ENCODE data around the gene PDGFB.

Gene PDGFB

DNA sequence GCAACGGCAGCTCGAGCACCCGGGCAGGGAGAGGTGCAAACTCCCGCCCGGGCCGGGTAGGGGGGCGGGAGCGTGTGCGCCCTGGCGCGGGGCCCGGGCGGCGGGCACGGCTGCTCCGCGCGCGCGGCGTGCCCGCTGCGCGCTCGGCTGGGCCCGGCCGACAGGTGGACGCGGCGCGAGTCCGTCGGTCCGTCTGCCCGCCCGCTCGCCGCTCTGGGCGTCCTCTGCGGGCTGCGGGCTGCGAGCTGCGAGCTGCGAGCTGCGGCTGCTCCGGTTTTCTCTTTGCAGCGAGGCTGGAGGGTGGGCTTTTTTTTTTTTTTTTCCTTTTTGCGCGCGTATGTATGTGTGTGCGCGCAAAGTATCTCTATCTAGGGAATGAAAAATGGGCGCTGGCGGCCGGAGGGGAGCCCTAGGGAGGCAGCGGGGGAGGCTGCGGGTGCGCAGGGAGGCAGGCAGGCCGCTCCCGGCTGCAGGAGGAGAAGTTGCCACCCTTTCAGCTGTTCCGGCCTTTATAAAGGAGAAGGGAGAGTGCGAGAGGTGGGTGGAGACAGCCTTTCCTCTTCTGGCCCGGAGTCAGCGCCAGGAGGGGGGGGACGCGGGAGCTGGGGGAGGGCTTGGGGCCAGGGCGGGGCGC, at the start of gene PDGFB:
Gene PDGFB (minus strand): TSS at position 487 of the 634 bp plus-strand sequence. CDS start 1,019 bp downstream, outside the sequence.
- DNase-seq (ENCODE audit: low read depth, low spot score), result no peak

DNA sequence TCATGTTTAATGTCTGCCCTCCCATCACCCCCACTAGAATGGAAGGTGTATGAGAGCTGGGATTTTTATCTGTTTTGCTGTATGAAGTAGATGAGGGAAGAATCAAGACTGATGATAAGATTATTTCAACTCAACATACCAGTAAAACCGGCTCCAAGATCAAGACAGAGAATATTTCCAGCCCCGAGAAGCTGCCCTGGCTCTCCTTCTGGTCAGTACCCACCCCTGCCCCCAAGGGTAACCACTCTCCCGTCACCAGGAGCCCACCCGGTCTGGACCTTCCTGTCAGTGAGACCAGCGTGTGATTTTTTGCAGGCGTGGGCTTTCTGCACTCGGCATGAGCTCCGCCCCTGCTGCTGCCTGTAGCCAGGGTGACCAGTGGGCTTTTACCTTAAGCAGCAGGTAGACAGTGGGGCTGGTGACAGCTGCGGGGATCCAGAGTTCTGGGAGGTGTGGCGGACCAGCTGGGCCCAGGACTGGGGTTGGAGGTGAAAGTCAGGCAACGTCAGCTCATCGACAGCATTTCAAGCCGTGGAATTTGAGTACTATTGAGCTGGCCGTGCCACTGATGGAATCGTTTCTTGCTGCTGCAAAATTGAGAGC, 49.1 kb upstream of the PDGFB start:
- DNase-seq (ENCODE audit: low read depth, low spot score), result no peak

DNA sequence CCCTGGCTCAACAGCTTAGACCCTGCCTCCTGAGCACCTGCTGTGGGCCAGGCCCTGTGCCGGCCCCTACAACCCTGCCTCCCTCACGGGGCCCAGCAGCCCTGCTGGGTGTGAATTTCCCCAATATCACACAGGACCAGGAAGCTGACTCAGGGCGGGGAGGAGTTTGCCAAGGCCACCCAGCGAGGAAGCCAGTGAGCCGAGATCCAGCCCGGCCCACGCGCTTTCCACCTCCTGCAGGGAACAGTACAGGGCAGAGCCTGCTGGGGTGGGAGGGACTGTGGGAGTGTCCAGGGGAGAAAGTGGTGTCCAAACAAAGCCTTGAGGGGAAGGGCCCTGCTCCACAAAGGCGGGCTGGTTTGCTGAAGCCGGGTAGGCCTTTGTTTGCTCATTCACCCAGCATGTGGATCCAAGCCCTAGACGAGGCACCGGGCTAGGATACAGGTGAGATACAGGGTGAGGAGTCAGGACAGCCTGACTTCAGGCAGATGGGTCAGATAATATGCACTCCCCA, 47.8 kb upstream of the PDGFB start:
- peak; percentile 70 for DNase-seq (ENCODE audit: low read depth, low spot score)

DNA sequence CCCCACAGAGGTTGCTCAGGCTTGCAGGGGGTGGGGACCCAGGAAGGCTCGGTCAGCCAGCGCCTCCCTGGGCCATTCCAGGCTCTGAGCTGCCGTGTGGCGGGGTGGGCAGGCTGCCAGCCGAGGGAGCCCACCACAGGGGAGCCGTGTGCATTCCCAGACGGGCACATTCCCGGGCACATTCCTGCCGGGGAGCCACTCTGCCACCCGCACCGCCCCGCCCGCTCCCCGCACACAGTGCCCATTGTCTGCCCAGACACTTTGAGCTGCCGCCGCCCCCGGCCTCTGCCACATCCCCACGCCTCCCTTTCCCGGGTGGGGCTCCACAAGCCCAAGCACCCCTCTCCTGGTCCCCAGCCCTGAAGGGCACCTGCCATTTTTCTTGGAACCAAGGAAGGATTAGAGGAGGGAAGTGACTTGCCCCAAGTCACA, 47.3 kb upstream of the PDGFB start:
- DNase-seq (ENCODE audit: low read depth, low spot score), result no peak

DNA sequence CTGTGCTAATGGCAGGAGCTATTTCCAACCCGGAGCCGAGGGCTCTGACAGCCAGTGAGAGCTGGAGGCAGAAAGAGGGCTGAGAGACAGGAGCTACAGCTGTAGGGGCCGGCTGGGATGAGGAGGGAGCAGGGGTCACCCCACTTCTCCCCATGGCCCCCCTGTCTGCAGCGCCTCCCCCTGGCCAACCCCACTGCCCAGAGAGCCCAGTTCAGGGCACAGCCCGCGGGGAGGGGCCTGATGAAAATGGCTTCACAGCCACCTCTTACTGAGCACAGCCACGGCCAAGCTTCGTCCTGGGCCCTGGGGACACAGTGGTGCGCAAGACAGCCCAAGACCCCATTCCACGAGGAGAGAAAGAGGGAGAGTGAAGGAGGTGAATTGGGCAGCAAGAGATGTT, 46.7 kb upstream of the PDGFB start:
- DNase-seq (ENCODE audit: low read depth, low spot score), result no peak

DNA sequence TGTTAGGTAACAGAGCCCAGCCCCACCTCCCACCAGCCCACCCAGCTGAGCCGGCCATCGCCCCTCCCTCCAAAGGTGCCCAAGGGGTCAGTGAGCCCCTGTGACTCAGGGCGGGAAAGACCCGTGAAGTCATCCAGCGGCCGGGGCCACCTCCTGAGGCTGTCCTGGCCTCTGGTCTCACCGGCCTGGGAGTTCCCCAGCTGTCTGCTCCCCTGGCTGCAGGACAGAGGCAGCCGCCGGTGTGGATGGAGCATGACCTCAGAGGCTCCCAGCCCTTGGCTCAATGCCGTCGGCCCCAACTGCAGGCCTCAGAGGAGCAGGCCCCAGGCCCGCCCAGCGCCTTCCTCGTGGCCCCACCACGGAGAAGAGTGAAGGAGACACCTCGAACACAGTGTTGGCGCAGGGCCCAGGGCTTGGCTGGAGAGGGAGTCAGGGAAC, 46.0 kb upstream of the PDGFB start:
- DNase-seq (ENCODE audit: low read depth, low spot score), result peak; percentile 59

DNA sequence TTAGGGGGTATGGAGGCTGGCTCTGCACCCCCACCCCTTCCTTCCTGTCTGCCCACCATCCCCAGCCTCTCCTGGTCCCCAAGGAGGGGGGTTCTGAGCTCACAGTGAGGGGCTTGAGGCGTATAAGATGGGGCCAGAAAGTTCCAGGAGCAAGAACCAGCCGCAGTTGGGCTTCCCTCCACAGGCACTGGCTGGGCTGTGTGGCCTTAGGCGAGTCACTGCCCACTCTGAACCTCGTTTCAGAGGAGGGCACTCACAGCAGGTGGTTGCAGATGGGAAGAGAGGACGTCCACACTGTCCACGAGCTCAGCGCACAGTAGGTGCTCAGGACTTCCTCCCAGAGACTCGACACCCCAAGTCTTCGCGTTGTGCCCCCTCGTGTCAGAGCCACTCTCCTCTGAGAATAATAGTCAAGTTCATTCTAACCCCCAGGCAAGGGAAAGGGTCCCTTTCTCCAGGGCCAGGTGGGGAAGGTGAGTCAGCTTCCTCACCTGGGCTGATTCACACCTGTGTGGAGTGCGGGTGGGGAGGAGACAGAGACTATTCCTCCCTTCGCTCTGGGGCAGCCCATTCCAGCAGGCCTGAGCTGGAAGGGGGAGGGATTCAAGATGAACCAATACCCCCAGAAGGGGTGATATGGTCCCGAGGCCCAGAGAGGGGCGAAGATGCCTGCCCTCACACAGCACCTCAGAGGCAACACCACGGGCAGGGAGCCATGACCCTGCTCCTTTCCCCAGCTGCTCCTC, 45.4 kb upstream of the PDGFB start:
- no peak for DNase-seq (ENCODE audit: low read depth, low spot score)

DNA sequence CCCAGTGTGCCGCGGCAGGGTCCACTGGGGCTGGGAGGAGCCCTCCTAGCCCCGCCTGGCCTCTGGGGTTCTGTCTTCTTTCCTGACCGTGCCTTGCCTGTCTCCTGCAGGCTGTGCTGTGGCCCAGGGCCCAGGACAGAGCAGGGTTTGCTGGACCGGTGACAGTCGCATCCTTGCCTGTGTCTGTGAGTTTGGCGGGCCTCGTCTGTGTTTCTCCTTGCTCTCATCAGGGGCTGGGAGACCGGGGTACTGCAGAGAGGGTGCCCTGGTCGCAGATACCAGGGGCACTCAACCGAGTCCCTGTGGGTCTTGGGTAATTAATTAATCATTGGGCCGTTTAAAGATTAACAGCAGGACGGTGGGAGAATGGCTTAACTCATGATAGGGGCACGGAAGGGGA, 44.8 kb upstream of the PDGFB start:
- DNase-seq (ENCODE audit: low read depth, low spot score), result no peak

DNA sequence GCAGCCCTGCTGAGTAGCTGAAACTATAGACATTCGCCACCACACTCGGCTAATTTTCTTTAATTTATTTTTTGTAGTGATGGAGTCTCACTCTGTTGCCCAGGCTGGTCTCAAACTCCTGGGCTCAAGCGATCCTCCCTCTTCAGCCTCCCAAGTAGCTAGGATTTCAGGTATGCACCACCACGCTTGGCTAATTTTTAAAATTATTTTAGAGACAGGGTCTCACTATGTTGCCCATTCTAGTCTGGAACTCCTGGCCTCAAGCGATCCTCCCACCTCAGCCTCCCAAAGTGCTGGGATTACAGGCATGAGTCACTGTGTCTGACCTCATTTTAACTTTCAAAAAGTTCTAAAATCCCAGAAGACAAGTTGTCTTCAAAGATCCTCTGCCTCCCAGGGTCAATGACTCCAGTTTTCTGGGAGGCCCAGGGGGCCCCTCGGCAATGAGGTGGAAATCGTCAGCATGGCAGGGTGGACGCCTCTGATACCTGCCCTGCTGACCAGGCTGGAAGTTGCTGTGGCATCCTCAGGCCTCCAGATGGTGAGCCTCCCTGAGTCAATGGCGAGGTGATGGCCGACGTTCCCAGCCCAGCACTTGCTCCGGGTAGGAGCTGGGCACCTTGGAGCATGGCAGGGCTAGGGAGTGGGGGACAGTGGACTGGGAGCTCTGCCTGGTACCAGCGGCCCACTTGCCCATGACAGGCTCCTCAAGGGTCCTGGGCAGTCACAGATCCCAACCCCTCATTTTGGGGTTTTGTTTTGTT, 43.5 kb upstream of the PDGFB start:
- DNase-seq (ENCODE audit: low read depth, low spot score), result no peak

DNA sequence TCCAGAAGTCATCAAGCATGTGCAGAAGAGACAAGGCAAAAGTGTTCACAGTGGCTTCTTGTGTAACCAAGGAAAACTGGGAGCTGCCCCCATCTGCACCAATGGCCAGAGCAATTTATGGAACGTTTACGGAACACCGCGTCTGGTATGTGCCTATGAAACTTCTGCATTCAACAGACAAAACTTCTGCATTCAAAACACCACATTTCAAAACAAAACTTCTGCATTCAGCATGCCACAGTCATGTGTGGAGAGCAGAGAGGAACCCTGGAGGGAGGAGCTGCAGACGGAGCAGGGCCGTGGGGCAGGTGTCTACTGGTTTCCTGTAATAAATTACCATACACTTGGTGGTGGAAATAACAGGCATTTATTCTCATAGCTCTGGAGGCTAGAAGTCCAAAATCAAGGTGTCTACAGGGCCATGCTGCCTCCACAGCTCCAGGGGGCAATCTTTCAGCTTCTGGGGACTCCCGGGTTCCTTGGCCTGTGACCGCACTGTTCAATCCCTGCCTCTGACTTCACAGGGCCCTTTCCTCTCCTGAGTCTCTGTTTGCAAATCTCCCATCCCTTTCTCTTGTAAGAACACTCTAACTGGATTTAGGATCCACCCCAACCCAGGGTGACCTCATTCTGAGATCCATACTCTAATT, 42.4 kb upstream of the PDGFB start:
- no peak for DNase-seq (ENCODE audit: low read depth, low spot score)

DNA sequence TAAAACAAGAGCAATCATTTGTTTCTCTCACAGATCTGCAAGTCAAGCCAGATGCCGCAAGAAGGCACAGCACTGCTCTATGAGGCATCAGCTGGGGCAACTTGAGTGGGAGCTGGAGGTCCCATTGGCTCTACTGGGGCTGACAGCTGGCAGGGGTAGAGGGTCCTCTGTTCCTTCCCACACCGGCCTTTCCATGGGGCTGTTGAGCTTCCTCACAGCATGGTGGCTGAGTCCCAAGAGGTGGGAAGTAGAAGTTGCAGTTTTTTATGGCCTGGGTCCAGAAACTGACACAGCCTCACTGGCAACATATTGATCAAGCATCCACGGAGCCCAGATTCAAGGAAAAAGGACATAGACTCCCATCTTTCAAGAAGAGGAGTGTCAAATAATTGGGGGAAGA, 40.2 kb upstream of the PDGFB start:
- DNase-seq (ENCODE audit: low read depth, low spot score), result no peak

DNA sequence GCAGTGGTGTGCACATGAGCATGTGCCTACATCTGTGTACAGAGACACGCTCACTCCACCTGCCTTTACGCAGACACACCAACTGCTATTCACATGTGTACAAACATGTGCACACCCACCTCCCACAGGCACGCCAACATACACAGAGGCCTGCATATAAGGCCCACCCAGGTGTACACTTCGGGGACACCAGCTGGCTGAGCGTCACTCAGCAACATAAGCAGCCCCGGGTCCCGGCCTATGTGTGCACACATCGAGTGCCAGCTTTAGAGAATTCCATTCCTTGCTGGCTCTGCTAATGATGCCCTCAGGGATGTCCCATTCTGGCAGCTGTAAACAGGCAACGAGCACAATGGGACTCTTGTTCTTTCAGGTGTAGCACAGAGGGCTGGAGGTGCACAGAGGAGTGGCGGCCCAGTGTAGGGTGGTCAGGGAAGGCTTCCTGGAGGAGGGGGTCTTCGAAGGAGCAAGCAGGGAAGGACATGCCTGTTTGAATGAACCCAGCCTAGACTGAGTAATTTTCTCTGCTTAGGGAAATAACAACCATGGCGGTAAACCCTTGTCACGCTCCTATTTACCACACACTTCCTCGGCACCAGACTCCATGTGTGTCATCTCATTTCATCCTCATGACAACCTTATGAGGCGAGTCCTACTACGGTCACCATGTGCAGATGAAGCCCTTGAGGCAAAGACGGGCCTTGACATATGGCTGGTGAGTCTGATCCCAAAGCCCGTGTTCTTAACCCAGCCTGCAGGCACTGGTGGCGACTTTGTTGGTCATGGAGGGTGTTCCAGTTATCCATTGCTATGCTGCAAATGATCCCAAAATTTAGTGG, 39.6 kb upstream of the PDGFB start:
- DNase-seq (ENCODE audit: low read depth, low spot score), result peak; percentile 38

DNA sequence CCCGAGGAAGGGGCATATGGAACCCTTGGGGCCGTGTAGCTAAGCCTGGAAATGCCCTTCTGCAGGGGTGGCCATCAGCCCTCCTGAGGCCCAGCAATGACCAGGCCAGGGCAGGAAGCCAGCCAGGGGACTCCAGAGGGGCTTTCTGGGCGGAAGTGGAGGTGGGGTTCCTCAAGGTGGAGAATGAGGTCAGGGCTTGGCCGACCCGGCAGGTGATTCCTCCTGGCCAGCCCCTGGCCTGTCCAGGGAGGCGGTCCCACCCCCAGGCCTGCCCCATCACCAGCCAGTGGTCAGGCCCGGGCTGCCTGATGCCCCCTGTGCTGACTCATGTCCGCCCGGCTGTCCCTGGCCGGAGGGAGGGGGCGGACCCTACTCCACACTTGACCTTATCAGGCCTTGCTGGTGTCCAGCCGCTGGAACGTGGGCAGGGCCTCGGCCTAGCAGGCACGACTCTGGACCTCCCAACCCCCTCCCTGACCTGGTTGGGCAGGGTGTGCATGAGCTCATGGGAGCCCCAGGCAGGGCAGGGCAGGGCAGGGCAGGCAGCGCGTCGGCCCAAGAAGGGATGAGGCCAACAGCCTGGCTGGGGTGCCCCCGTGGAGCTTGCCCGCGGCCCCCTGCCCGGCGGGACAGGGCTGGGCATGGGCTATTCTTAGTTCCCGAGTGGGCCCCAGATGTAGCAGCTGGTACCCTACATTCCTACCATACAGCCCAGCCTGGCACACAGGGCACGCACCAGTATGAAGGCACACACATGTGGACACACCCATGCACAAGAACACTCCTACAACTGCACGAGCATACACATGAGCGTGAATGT, 38.8 kb upstream of the PDGFB start:
- DNase-seq (ENCODE audit: low read depth, low spot score), result peak; percentile 73

DNA sequence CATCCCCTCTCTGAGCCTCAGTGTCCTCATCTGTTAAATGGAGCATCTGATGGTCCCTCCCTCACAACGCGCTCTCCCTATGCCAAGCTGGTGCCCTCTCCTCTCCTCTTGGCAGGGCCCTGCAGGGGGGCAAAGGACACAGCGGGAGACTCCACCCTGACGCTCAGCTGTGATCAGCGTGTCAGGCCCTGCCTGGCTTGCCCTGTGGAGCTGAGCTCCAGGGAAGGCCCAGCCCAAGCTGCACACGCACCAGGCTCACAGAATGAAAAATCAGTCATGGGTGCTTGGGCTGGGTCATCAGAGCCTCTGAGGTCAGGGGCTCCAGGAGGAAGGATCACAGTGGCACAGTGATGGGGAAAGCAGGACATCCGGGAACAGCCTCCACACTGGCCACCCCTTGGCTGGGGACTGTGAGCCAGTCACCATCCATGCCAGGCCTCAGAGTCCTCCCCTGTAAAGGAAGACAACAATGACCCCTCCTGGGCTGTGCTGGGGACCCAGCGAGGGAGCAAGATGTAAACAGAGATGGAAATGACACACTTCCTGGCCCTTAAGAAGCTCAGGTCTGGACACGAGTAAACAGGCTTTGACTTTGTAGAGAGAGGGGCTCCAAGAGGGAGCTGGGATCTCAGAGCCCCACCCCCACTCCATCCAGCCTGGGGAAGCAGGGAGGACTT, 38.0 kb upstream of the PDGFB start:
- DNase-seq (ENCODE audit: low read depth, low spot score), result no peak

DNA sequence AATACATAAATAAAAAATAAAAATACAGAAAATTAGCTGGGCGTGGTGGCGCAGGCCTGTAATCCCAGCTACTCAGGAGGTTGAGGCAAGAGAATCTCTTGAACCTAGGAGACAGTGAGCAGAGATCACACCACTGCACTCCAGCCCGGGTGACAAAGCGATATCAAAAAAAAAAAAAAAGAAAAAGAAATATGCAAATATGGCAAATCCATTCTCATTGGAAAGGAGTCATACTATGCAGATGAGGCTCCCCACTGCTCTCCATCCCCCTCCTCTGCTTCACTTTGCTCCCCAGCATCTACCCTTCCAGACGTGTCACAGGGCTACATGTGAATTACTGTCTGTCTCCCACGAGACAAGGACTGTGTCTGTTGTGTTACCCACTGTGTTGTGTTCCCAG, 36.3 kb upstream of the PDGFB start:
- DNase-seq (ENCODE audit: low read depth, low spot score), result no peak

DNA sequence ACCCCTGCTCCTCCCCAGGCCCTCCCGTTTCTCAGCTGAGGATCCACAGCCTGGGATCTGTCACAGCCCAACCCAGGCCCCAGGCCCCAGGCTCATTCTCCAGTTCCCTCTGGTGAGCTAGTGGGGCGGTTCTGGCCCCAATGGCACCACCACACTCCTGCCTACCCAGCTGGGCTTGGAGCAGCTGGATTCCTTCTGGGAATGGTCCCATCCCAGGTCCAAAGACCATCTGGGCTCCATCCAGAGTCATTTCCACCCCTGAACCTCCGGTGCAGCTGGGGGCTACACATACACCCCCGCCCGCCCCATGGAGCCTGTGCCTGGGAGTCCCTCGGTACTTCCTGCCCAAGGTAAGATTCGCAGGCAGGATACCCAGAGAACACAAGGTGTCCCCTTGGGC, 35.5 kb upstream of the PDGFB start:
- no peak for DNase-seq (ENCODE audit: low read depth, low spot score)

DNA sequence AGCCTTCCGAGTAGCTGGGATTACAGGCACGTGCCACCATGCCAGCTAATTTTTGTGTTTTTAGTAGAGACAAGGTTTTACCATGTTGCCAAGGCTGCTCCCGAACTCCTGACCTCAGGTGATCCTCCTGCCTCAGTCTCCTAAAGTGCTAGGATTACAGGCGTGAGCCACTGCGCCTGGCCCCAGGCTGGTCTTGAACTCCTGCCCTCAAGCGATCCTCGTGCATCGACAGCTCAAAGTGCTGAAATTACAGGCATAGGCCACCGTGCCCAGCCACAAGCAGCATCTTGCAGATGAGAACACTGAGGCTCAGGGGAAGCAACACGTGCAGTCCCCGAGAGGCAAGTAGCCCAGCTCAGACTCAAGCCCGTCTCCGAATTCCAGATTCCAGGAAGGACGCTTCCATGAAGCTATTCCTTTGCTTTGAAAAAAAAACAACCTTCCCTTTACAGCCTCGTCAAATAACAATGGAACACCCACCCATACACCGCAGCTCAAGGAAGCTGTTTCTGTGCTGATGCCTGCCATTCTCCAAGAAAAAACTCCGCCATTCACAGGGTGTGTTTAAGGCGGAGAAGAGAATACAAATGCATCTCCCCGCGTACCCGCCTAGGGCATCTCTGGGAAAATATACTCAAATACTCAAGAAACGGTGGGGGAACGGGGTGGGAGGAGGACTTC, 34.5 kb upstream of the PDGFB start:
- DNase-seq (ENCODE audit: low read depth, low spot score), result peak; percentile 61

DNA sequence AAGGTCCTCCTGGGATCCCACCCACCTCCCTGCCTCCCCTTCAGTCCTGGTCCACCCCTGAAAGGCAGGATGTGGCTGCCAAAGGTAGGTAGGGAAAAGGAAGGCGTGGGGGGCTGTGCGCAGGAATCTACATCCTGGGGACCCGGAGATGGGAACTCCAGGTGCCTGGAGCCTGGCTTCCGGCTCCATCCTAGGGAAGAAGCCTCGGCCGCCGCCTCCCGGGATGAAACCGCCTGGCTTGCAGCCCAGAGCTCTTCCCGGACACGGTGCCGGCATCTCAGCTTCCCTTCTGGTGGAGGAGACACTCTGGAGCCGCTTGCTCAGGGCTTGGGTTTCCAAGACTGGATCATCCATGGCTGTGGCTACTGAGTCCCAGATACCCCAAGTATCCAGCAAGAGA, 33.3 kb upstream of the PDGFB start:
- DNase-seq (ENCODE audit: low read depth, low spot score), result no peak
